ENCODE results near the gene SLC22A31. TPM values are rescaled to one million over a fixed set of nuclear protein-coding genes. Genes with fewer than 3 reads are reported as not detected.

SLC22A31 gene
- total and polyA plus RNA-seq, 2 donors (not counting 1 experiment from before 2014, with no cell fraction given) = 0.17 to 0.24 TPM

DNA sequence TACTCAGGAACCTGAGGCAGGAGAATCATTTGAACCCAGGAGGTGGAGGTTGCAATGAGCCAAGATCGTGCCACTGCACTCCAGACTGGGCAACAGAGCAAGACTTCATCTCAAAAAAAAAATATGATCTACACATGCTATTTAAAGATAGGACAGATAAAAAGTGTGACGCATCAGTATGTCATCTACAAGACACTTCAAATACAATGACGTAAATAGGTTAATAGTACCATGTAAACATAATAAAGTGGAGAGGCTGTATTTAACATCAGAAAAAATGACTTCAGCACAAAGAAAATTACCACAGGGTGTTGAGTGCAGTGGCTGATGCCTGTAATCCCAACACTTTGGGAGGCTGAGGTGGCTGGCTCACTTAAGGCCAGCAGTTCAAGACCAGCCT is 37.4 kb upstream of the SLC22A31 start:
- Histone ChIP-seq H3K27ac (ENCODE audit: insufficient read depth, low read length) (no peak overlapping the region), H3K4me3 (replicated peaks in 1 of 4; ENCODE audit: control extremely low read depth in 1 of 4, insufficient read depth in 1 of 4, low read depth in 3 of 4, low read length in 4 of 4) (no peak overlapping the region), H3K4me2 (ENCODE audit: extremely low read depth, insufficient read depth, low read length) (no peak overlapping the region), H4K20me1 (ENCODE audit: control insufficient read depth, extremely low read depth, insufficient read depth, low read length) (no peaks in the 10 kb centered on the region), H3K4me1 (ENCODE audit: control insufficient read depth, extremely low read depth, insufficient read depth, low read length) (peaks cover 2% of the 10 kb centered on the region), H3K9ac (ENCODE audit: insufficient read depth, low read length) (no peak overlapping the region), H3K79me2 (ENCODE audit: control insufficient read depth, insufficient read depth, low read length) (peaks cover 1% of the 10 kb centered on the region), H3K9me3 (ENCODE audit: control insufficient read depth, insufficient read depth, low read depth, low read length) (no peaks in the 10 kb centered on the region), H3K36me3 (ENCODE audit: control insufficient read depth, insufficient read depth, low read length) (peaks cover 9% of the 10 kb centered on the region), H2AFZ (ENCODE audit: low read length) (no peak overlapping the region), H3K27me3 (ENCODE audit: control insufficient read depth, insufficient read depth, low read length) (no peaks in the 10 kb centered on the region)
- DNase-seq (ENCODE audit: low read depth in 2 of 2) = no peak
- TF ChIP-seq, protein P1, sequence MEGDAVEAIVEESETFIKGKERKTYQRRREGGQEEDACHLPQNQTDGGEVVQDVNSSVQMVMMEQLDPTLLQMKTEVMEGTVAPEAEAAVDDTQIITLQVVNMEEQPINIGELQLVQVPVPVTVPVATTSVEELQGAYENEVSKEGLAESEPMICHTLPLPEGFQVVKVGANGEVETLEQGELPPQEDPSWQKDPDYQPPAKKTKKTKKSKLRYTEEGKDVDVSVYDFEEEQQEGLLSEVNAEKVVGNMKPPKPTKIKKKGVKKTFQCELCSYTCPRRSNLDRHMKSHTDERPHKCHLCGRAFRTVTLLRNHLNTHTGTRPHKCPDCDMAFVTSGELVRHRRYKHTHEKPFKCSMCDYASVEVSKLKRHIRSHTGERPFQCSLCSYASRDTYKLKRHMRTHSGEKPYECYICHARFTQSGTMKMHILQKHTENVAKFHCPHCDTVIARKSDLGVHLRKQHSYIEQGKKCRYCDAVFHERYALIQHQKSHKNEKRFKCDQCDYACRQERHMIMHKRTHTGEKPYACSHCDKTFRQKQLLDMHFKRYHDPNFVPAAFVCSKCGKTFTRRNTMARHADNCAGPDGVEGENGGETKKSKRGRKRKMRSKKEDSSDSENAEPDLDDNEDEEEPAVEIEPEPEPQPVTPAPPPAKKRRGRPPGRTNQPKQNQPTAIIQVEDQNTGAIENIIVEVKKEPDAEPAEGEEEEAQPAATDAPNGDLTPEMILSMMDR (conservative IDR thresholded peaks at IDR 0.05 in 1 of 2, IDR thresholded peaks at IDR 0.05 in 1 of 2; ENCODE audit: low read depth in 1 of 2, low read length in 2 of 2) = no peak
- TF ChIP-seq EZH2 (IDR thresholded peaks at IDR 0.05; ENCODE audit: low read length, missing control alignments) = no peak

DNA sequence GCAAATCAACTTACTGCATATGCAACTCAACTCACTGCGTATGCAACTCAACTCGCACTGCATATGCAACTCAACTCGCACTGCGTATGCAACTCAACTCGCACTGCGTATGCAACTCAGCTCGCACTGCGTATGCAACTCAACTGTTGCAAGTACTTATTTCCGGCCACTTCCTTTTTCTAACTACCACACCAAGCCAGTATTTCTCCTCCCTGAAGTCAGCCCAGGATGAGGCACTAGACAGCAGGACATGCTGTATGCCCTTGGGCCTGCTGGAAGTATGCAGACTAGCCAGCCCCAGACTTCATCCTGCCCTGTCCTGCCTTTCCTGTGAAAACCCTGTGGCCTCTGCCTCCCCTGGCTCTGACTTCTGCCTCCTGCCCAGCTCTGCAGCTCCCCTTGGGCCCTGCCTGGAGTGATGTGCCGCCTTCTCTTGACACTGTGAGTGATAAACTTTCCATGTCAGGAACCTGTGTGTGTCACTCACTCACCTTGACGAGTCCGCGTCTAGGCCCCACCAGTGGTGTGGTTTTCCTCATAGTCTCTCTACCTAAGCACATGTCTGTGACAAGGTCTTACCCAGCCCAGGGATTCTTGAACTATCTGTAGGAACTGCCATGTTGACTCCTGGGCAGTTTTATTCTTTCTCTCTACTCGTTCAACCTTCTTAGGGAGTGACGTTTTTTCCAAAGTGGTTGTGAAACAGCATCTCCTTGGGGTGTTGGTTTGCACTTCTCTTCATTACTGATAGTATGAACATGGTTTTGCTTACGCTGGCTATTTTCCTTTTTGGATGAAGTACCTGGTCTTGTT is 33.5 kb upstream of the SLC22A31 start:
- no peak overlapping the region for H2AFZ ChIP-seq (ENCODE audit: low read length)
- H4K20me1 ChIP-seq (ENCODE audit: control insufficient read depth, extremely low read depth, insufficient read depth, low read length) = no peaks in the 10 kb centered on the region
- H3K4me3 ChIP-seq (replicated peaks in 1 of 4; ENCODE audit: control extremely low read depth in 1 of 4, insufficient read depth in 1 of 4, low read depth in 3 of 4, low read length in 4 of 4) = no peak overlapping the region
- no peak overlapping the region for H3K27ac ChIP-seq (ENCODE audit: insufficient read depth, low read length)
- peaks cover 20% of the 10 kb centered on the region for H3K36me3 ChIP-seq (ENCODE audit: control insufficient read depth, insufficient read depth, low read length)
- no peak for DNase-seq (ENCODE audit: low read depth in 2 of 2)
- H3K27me3 ChIP-seq (ENCODE audit: control insufficient read depth, insufficient read depth, low read length) = no peaks in the 10 kb centered on the region
- no peak overlapping the region for H3K4me2 ChIP-seq (ENCODE audit: extremely low read depth, insufficient read depth, low read length)
- TF ChIP-seq, protein P1 (conservative IDR thresholded peaks at IDR 0.05 in 1 of 2, IDR thresholded peaks at IDR 0.05 in 1 of 2; ENCODE audit: low read depth in 1 of 2, low read length in 2 of 2) = no peak
- no peak for TF ChIP-seq EZH2 (IDR thresholded peaks at IDR 0.05; ENCODE audit: low read length, missing control alignments)
- H3K9ac ChIP-seq (ENCODE audit: insufficient read depth, low read length) = no peak overlapping the region
- no peaks in the 10 kb centered on the region for H3K4me1 ChIP-seq (ENCODE audit: control insufficient read depth, extremely low read depth, insufficient read depth, low read length)
- no peaks in the 10 kb centered on the region for H3K79me2 ChIP-seq (ENCODE audit: control insufficient read depth, insufficient read depth, low read length)
- no peaks in the 10 kb centered on the region for H3K9me3 ChIP-seq (ENCODE audit: control insufficient read depth, insufficient read depth, low read depth, low read length)

DNA sequence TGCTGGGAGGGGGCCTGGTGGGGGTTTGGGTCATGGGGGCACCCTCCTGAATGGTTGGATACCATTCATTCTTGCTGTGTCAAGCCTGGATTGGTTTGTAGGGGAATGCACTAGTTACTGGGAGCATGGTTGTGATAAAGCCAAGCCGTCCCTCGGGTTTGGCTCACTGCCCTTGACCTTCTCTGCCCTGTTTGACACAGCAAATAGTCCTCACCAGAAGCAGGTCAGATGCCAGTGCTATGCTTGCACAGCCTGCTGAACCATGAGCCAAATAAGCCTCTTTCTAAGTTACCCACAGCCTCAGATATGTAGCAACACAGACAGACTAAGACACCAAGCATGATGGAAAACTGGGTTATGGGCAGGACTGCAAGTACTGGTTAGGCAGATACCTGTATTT is 31.8 kb upstream of the SLC22A31 start:
- H3K79me2 ChIP-seq (ENCODE audit: control insufficient read depth, insufficient read depth, low read length) = peaks cover 2% of the 10 kb centered on the region
- no peaks in the 10 kb centered on the region for H3K27me3 ChIP-seq (ENCODE audit: control insufficient read depth, insufficient read depth, low read length)
- no peak overlapping the region for H3K4me2 ChIP-seq (ENCODE audit: extremely low read depth, insufficient read depth, low read length)
- H3K4me3 ChIP-seq (replicated peaks in 1 of 4; ENCODE audit: control extremely low read depth in 1 of 4, insufficient read depth in 1 of 4, low read depth in 3 of 4, low read length in 4 of 4) = no peak overlapping the region
- DNase-seq (ENCODE audit: low read depth in 2 of 2) = no peak
- H3K27ac ChIP-seq (ENCODE audit: insufficient read depth, low read length) = no peak overlapping the region
- TF ChIP-seq EZH2 (IDR thresholded peaks at IDR 0.05; ENCODE audit: low read length, missing control alignments) = no peak
- TF ChIP-seq, protein P1 (conservative IDR thresholded peaks at IDR 0.05 in 1 of 2, IDR thresholded peaks at IDR 0.05 in 1 of 2; ENCODE audit: low read depth in 1 of 2, low read length in 2 of 2) = no peak
- no peak overlapping the region for H2AFZ ChIP-seq (ENCODE audit: low read length)
- H3K36me3 ChIP-seq (ENCODE audit: control insufficient read depth, insufficient read depth, low read length) = peaks cover 35% of the 10 kb centered on the region
- no peak overlapping the region for H3K9ac ChIP-seq (ENCODE audit: insufficient read depth, low read length)
- H4K20me1 ChIP-seq (ENCODE audit: control insufficient read depth, extremely low read depth, insufficient read depth, low read length) = no peaks in the 10 kb centered on the region
- H3K4me1 ChIP-seq (ENCODE audit: control insufficient read depth, extremely low read depth, insufficient read depth, low read length) = no peaks in the 10 kb centered on the region
- H3K9me3 ChIP-seq (ENCODE audit: control insufficient read depth, insufficient read depth, low read depth, low read length) = peaks cover 6% of the 10 kb centered on the region

Data from fibroblast of lung (primary cell).